ENCODE measurements around the gene ANXA2.
"Not testable (repeated sequence)": the region's sequence is repeated elsewhere in the genome, so short reads cannot be mapped to it uniquely, and the experiment has no call there.

ANXA2 gene

GRCh38 chr15:60338810-60339209 lies 59.0 kb downstream of the ANXA2 start:
- no peak for DNase-seq

GRCh38 chr15:60337076-60337475 lies 60.7 kb downstream of the ANXA2 start:
- DNase-seq = no peak

- DNase-seq = not testable (repeated sequence)
These were observed 62.5 kb downstream of the ANXA2 start for GRCh38 chr15:60335296-60335695.

GRCh38 chr15:60328852-60329443 lies 68.8 kb downstream of the ANXA2 start:
- DNase-seq = peak; percentile 13

- DNase-seq = peak; percentile 51
These were observed 70.7 kb downstream of the ANXA2 start for GRCh38 chr15:60326824-60327654.

GRCh38 chr15:60326343-60326742 lies 71.4 kb downstream of the ANXA2 start:
- no peak for DNase-seq

GRCh38 chr15:60325905-60326304 lies 71.9 kb downstream of the ANXA2 start:
- no peak for DNase-seq

GRCh38 chr15:60324706-60325438 lies 72.9 kb downstream of the ANXA2 start:
- DNase-seq = peak; percentile 14

- no peak for DNase-seq
These were observed 74.5 kb downstream of the ANXA2 start for GRCh38 chr15:60323322-60323721.

- no peak for DNase-seq
These were observed 77.4 kb downstream of the ANXA2 start for GRCh38 chr15:60320365-60320764.

GRCh38 chr15:60318216-60318867 lies 79.4 kb downstream of the ANXA2 start:
- DNase-seq = no peak

GRCh38 chr15:60316961-60317360 lies 80.8 kb downstream of the ANXA2 start:
- no peak for DNase-seq

- no peak for DNase-seq
These were observed 81.9 kb downstream of the ANXA2 start for GRCh38 chr15:60315878-60316277.

- DNase-seq = no peak
These were observed 83.9 kb downstream of the ANXA2 start for GRCh38 chr15:60313906-60314305.

GRCh38 chr15:60307034-60307433 lies 90.8 kb downstream of the ANXA2 start:
- no peak for DNase-seq

GRCh38 chr15:60301024-60301423 lies 96.8 kb downstream of the ANXA2 start:
- DNase-seq = no peak

- DNase-seq = peak; percentile 99
These were observed 98.2 kb downstream of the ANXA2 start for GRCh38 chr15:60299452-60300047.

Data from NCI-H1694 treated with DMSO at 0.1 percent for 48 hours (cell line).